ENCODE measurements around the gene SLC5A12.

The SLC5A12 gene

DNA sequence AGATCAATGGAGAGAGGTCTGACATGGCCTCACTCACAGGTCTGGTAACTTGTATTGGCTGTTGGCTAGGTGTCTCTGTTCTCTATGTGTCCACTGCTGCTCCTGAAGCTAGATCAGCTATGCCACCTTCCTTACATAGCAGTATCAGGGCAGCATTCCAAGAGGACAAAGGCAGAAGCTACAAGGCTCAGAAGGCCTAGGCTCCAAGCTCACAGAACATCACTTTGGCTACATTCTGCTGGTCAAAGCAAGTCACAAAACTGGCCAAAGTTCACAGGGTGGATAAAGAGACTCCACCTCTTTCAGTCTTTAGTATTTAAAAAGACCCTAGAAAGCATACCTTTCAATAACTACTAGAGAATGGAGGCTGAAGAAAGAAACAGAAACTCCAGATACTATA is 4.1 kb downstream of the SLC5A12 start:
- no peak for DNase-seq

GRCh38 chr11:26715133-26715532 is 6.7 kb downstream of the SLC5A12 start:
- DNase-seq = no peak

DNA sequence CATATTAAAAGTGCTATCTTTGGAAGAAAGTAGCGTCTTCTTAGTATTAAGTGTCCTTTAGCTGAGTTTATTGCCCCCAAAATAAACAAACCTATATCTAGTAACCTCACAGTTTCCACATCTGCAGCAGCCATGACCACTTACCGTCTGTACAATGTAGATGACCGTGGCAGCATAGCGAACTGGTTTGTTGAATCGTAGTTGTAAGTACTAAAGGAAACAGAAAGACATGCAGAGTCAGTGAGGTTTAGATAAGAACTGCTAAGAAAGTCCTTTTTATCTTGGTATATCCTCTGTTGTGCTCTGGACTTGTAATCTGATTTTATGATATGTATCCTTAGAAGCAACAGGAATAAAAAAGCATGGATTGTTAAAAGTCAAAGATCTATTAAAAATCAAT is 9.4 kb downstream of the SLC5A12 start:
- no peak for DNase-seq

GRCh38 chr11:26710489-26710888 is 11.4 kb downstream of the SLC5A12 start:
- DNase-seq = no peak

DNA sequence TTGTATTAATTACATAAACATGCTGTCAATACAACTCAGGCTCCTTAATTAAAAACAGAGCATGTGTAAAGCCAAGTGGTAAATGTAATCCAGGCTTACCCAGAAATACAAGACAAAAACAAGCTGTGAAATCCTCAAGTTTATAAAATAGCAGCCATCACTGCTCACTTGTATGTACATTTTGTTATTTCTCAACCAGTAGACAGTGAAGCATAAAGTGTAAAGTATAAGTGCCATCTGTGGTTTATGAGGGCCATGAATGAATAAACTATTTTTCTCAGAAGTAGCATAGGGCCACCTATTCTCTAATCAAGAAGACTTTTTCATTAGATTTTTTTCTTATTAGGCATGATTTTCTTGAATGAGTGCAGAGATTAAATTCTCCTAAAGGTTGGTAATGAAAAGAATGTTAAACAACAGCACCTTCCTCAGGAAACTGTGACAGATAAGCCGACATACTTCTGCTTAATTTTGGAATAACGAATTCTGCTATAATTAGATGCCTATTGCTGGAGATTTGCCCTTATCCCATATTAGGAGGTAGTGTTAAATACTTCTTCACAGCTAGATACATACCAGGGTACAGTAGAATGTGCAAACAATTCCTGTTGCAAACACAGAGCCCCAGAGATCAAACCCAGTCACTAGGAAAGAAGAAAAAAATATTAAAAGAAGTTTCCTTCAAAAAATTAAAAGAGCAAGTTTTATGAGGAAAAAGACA is 13.0 kb downstream of the SLC5A12 start:
- no peak for DNase-seq

GRCh38 chr11:26706181-26706580 is 15.7 kb downstream of the SLC5A12 start:
- DNase-seq = no peak

GRCh38 chr11:26704249-26704648 is 17.6 kb downstream of the SLC5A12 start:
- DNase-seq = no peak

DNA sequence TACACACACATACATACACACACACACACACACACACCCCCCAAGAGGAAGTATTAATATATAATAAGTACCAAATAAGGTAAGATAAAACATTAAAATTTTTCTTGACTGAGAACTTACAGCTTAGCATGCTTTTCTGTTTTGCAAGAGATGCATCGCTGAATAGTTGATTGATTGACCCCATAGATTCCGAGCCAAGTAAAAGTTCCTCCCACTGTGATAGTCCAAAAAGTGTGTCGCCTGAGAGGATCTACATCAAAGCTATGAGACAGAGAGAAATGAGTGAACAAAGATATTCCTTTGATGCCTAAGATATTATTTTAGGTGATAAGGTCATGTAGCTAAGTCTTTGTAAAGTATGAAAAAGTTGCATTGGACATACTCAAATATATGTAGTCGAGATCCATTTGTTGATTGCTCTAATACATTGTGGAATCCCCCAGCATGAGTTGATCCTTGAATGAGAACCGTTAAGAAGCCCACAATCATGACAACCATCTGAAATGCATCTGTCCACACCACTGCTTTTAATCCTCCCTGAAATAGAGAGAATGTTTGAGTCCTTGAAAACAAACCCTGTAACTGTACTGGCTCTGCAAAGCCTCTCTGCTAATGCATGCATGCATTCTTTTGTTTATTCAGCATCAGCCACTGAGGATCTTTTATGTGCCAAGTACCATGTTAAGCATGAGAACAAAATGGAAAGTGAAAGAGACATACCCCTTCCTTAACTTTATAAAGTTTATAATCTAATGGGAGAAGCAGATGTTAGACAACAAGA is 18.3 kb downstream of the SLC5A12 start:
- DNase-seq = no peak

- DNase-seq = no peak
Measured at GRCh38 chr11:26702406-26702805, 19.5 kb downstream of the SLC5A12 start.

DNA sequence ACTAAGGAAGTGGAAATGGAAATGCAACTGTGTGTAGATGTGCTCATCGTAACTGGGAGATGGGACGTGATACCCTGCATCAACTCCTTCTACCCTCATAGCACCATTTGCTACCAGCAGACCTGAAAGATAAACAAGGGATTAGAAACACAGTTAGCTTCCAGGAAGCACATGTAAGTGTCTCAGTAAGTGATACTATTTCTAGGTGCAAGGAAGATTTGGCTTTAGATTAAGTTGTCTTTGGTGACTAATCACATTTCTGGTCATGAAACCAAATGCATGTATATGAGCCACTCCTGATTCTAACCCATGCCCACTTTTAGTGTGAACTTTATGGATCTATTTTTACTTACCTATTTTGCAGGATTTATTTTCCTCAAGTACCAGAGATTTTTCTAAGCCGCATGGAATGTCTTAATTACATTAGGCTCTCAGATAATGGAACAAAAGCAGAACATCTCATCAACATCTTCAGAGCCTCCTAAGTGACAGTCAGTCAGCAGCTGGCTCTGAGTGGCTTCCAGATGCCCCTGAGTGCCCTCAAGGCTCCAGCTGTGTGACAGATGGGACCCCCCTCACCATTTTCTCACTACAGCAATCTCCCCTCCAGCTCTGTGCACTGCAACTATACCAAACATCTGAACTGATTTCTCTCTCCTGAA is 21.2 kb downstream of the SLC5A12 start:
- DNase-seq = no peak

- DNase-seq = no peak
Measured at GRCh38 chr11:26698224-26698623, 23.6 kb downstream of the SLC5A12 start.

DNA sequence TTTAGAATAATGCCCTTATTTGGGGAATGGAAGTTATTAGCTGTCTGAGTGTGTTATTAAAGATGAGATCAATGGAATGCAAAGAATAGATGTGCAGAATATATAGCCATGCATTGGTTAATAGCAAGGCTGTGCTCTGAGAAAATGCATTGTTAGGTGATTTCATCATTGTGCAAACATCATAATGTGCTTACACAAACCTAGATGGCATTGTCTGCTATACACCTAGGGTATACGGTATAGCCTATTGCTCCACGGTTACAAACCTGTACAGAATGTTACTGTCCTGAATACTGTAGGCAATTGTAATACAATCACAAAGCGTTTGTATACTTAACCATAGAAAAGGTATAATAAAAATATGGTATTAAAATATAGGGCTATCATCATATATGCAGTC is 25.5 kb downstream of the SLC5A12 start:
- DNase-seq = no peak

DNA sequence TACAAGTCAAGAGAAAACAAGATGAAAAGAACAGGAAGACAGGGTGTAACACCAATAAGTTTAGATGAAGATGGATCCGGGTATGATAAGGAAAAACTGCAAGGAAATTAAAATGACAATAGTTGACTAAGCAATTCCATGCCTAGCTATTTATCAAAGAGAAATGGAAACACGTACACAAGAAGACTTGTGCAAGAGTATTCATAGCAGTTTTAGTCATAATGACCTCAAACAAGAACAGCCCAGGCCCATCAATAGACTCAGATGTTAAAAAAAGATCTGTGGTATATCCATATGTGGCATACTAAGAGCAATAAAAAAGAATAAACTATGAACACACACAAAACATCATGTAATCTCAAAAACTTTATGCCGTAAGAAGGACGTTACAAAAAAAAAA is 33.2 kb downstream of the SLC5A12 start:
- DNase-seq = no peak

GRCh38 chr11:26687351-26687750 is 34.5 kb downstream of the SLC5A12 start:
- no peak for DNase-seq

GRCh38 chr11:26677566-26677965 is 44.3 kb downstream of the SLC5A12 start:
- DNase-seq = no peak

DNA sequence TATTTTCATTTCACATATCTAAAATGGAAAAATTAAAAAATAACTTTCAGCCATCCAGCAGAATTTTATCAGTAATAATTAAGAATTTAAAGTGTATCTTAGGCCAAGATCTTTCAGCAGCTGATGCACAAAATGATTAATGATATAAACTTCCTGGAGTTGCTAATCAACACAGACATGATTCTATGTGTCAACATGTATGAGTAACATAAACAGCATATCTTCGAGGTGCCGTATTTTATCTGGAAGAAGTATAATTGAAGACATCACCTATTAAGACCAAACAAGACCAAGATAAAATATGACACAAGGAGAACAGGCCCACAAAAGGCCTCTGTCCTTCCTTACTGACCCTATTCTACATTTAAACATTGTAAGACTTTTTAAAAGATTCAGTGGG is 45.2 kb downstream of the SLC5A12 start:
- no peak for DNase-seq

- DNase-seq = no peak
Measured at GRCh38 chr11:26675233-26675928, 46.5 kb downstream of the SLC5A12 start.

DNA sequence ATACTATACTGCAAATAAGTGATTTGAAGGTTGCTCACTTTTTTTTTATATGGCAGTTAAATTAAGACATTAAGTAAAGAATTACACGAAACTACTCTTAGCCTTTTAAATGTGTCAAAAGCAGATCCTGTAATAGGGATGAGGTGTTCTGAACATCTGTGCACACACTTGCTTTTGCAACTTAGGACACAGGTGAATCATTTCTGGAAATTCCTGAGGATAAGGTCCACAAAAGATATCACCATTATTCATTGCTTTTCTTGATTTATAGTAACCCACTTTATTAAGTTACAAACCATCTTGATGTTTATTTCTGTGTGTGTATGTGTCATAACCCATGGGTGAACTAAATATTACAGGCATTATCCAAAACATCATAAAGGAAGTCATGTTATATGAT is 55.9 kb downstream of the SLC5A12 start:
- DNase-seq = no peak

- DNase-seq = no peak
Measured at GRCh38 chr11:26665036-26665435, 56.8 kb downstream of the SLC5A12 start.

GRCh38 chr11:26662916-26663315 is 58.9 kb downstream of the SLC5A12 start:
- DNase-seq = no peak

DNA sequence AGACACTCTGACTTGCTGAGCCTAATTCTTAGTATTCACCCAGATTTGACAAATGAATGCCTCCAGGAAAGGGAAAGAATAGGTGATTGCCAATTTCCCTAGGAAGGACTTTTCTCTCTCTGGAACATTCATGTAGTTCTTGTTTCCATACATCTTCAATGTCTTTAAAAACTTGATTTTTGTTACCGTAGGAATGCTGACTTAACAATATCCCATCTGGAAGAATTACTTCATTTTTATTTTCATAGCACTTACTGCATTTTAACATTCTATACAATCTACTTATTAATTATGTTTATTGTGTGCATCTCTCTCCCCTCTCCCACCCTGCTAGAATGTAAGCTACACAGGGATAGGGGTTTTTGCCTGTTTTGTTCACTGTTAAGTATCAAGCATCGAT is 66.6 kb downstream of the SLC5A12 start:
- DNase-seq = no peak

DNA sequence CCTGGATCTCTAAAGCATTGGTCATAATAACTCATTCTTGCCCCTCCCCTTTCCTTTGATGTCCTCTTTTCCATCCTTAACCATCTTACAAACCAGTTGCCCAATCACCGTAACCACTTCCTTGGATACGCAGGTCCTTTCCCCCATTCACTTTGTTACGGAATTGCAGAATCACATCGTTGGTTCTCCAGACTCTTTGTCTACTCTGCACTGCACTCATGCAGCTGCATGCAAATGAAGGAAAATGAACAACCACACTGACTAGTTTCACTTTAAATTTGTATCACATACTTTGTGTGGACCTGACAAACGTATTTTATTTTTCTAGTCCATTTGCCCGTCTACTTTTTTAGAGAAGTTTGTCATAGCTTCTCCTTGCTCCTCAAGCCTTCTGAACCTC is 69.9 kb downstream of the SLC5A12 start:
- no peak for DNase-seq

DNA sequence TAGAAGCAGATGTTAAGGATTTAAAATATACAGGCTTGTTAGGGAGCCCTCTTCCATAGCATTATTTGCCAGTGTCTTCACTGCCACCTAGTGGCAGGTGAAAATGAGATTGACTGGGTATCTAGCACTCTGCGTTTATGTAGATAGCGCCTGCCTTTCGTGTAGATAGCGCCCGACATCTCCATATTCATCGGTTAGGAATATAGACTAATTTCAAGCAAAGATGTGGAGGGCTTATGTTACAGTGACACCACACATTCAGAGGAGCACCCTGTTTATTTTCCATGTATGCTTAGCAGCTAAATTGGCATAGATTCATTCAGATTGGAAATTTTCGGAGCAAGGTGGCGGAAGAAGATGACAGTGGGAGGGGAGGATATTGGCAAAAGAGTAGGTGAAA is 72.0 kb downstream of the SLC5A12 start:
- DNase-seq = no peak
